ENCODE measurements around the gene SYT5. TPM values are rescaled to one million over a fixed set of nuclear protein-coding genes. Genes with fewer than 3 reads are reported as not detected.
"Not testable (repeated sequence)": the region's sequence is repeated elsewhere in the genome, so short reads cannot be mapped to it uniquely, and the experiment has no call there.

The SYT5 gene
- total RNA-seq, 1 experiment from 2014 or later: not detected

GRCh38 chr19:55172318-55172717, 7.8 kb downstream of the SYT5 start:
- not testable (repeated sequence) for H3K9me3 ChIP-seq (ENCODE audit: low read length); H3K4me1 ChIP-seq (ENCODE audit: low read length); H3K36me3 ChIP-seq (ENCODE audit: insufficient read depth, low read length); H3K4me2 ChIP-seq (ENCODE audit: low read depth, low read length, poor library complexity, severe bottlenecking); H3K9ac ChIP-seq (ENCODE audit: low read length); H3K27me3 ChIP-seq (ENCODE audit: low read length); H3K79me2 ChIP-seq (ENCODE audit: low read length); H3K4me3 ChIP-seq (ENCODE audit: low read length); H3K9me2 ChIP-seq (replicated peaks; ENCODE audit: insufficient read depth, low read length); DNase-seq; H2AFZ ChIP-seq (ENCODE audit: low read length); H4K20me1 ChIP-seq (ENCODE audit: insufficient read depth, low read depth, low read length); H3K27ac ChIP-seq (ENCODE audit: low read length)

DNA sequence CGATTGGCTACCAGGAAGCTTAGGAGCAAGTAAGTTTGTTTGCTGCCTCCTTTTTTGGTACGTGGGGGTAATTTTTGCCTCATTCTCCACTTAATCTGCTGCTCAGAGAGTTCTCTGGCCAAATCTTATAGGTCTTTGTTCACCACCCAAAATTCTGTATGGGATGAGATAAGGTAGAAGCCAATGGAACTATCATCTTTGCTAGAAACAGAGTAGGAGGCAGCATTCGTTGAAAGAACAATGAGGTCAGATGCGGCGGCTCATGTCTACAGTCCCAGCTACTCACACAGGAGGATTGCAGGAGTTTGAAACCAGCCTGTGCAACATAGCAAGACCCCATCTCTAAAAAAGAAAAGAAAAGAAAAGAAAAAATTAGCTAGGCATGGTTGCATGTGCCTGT, 8.6 kb downstream of the SYT5 start:
- DNase-seq: no peak
- Histone ChIP-seq H3K9me2 (replicated peaks; ENCODE audit: insufficient read depth, low read length) (no peaks in the 10 kb centered on the region), H3K36me3 (ENCODE audit: insufficient read depth, low read length) (no peaks in the 10 kb centered on the region), H3K9ac (ENCODE audit: low read length) (no peak overlapping the region), H3K79me2 (ENCODE audit: low read length) (no peaks in the 10 kb centered on the region), H3K4me2 (ENCODE audit: low read depth, low read length, poor library complexity, severe bottlenecking) (no peak overlapping the region), H3K4me1 (ENCODE audit: low read length) (no peaks in the 10 kb centered on the region), H3K27ac (ENCODE audit: low read length) (no peak overlapping the region), H3K27me3 (ENCODE audit: low read length) (no peaks in the 10 kb centered on the region), H3K9me3 (ENCODE audit: low read length) (no peaks in the 10 kb centered on the region), H4K20me1 (ENCODE audit: insufficient read depth, low read depth, low read length) (no peaks in the 10 kb centered on the region), H3K4me3 (ENCODE audit: low read length) (no peak overlapping the region), H2AFZ (ENCODE audit: low read length) (no peak overlapping the region)

DNA sequence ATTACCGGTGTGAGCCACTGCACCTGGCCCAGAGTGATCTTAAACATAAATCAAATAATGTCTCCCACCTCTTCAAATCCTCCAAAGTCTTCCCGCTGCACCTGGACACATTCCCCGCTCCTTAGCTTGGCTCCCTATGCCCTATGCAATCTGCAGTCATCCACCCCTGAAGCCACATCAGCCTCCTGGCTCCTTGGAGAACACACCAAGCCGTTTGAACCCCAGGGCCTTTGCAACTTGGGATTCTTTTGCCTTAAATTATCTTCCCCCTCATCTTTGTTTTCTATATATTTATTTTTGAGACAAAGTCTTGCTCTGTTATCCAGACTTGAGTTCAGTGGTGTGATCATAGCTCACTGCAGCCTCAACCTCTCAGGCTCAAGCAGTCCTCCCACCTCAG, 11.0 kb downstream of the SYT5 start:
- Histone ChIP-seq H3K27ac (ENCODE audit: low read length) (no peak overlapping the region), H3K4me1 (ENCODE audit: low read length) (no peaks in the 10 kb centered on the region), H3K9me3 (ENCODE audit: low read length) (no peaks in the 10 kb centered on the region), H3K4me3 (ENCODE audit: low read length) (no peak overlapping the region), H3K9me2 (replicated peaks; ENCODE audit: insufficient read depth, low read length) (no peaks in the 10 kb centered on the region), H3K27me3 (ENCODE audit: low read length) (no peaks in the 10 kb centered on the region), H3K9ac (ENCODE audit: low read length) (no peak overlapping the region), H4K20me1 (ENCODE audit: insufficient read depth, low read depth, low read length) (no peaks in the 10 kb centered on the region), H3K4me2 (ENCODE audit: low read depth, low read length, poor library complexity, severe bottlenecking) (no peak overlapping the region), H3K36me3 (ENCODE audit: insufficient read depth, low read length) (no peaks in the 10 kb centered on the region), H2AFZ (ENCODE audit: low read length) (no peak overlapping the region), H3K79me2 (ENCODE audit: low read length) (no peaks in the 10 kb centered on the region)
- no peak for DNase-seq

DNA sequence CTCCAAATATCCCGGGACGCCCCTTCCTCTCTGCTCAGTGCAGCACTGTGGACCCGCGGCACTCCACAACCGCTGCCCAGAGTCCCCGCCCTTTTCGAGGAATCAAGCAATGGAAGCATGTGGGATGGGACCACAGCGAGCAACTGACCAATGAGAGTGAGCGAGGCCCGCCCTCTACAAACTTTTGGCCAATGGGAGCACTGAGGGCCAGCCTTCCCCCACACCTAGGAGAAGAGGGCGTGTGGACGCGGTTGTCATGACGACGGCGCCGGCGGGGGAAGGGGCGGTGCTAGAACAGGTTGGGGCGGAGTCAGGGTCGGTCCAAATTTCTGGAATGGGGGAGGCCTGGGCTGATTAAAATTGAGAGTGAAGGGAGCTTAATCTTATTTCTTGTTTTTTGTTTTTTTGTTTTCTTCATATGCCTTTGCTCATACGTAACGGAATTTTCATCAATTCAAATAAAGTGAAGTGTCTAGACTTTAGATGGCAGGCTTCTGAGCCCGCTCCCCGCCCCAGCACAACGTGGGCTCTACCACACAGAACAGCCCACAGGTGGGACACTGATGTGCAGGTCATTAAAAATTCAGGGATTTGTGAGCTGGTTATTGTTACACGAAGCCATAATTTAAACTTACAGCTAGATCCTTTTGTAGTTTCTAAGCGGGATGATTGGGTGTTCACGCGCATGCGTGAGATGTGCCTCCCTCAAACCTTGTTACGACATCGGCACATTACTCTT, 13.4 kb downstream of the SYT5 start, which contains the start of gene DNAAF3:
Gene DNAAF3, minus strand, starts transcription at position 84 of the 739 bp plus-strand sequence. CDS start 200 bp downstream, outside the sequence.
- Histone ChIP-seq H3K27me3 (ENCODE audit: low read length) (no peaks in the 10 kb centered on the region), H3K9me2 (replicated peaks; ENCODE audit: insufficient read depth, low read length) (no peaks in the 10 kb centered on the region), H3K4me2 (ENCODE audit: low read depth, low read length, poor library complexity, severe bottlenecking) (no peak within 1 kb of the TSS), H3K27ac (ENCODE audit: low read length) (no peak within 1 kb of the TSS), H3K36me3 (ENCODE audit: insufficient read depth, low read length) (no peaks in the 10 kb centered on the region), H3K9ac (ENCODE audit: low read length) (no peak within 1 kb of the TSS), H3K4me1 (ENCODE audit: low read length) (no peaks in the 10 kb centered on the region), H4K20me1 (ENCODE audit: insufficient read depth, low read depth, low read length) (no peaks in the 10 kb centered on the region), H3K4me3 (ENCODE audit: low read length) (no peak within 1 kb of the TSS), H2AFZ (ENCODE audit: low read length) (no peak within 1 kb of the TSS), H3K79me2 (ENCODE audit: low read length) (no peaks in the 10 kb centered on the region), H3K9me3 (ENCODE audit: low read length) (no peaks in the 10 kb centered on the region)
- peak; percentile 97 for DNase-seq

DNA sequence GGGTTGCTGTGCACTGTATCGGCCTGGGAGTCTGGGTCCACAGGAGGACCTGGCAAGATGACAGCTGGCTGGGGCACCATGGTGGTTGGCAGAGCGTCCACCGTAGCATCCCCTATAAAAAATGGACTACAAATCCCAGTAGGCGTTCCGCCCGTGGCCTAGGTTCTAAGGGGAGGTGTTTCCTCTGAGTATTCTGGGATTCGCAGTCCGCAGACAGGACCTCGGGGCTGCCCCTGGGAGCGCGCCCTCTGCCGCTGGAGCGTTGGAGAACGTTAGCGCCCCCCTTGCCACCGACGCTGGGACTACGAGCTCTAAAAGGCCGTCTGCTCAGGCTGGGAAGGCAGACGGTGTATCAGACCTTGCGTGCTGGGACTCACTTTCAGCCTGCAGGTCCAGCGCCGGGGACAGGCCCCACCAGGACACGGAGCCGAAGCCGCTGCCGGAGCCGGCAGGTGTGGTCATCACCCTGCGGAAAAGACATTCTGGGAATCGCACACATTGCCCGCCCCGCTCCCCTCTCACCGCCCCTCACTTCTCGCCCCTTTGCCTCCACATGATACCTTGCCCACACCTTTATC, 14.0 kb downstream of the SYT5 start:
- H3K4me1 ChIP-seq (ENCODE audit: low read length): no peaks in the 10 kb centered on the region
- no peak overlapping the region for H3K9ac ChIP-seq (ENCODE audit: low read length)
- no peak overlapping the region for H2AFZ ChIP-seq (ENCODE audit: low read length)
- no peaks in the 10 kb centered on the region for H4K20me1 ChIP-seq (ENCODE audit: insufficient read depth, low read depth, low read length)
- peak; percentile 27 for DNase-seq
- H3K36me3 ChIP-seq (ENCODE audit: insufficient read depth, low read length): no peaks in the 10 kb centered on the region
- no peaks in the 10 kb centered on the region for H3K79me2 ChIP-seq (ENCODE audit: low read length)
- H3K9me3 ChIP-seq (ENCODE audit: low read length): no peaks in the 10 kb centered on the region
- H3K4me3 ChIP-seq (ENCODE audit: low read length): no peak overlapping the region
- H3K4me2 ChIP-seq (ENCODE audit: low read depth, low read length, poor library complexity, severe bottlenecking): no peak overlapping the region
- no peaks in the 10 kb centered on the region for H3K9me2 ChIP-seq (replicated peaks; ENCODE audit: insufficient read depth, low read length)
- no peaks in the 10 kb centered on the region for H3K27me3 ChIP-seq (ENCODE audit: low read length)
- no peak overlapping the region for H3K27ac ChIP-seq (ENCODE audit: low read length)

- DNase-seq: no peak
- H3K27ac ChIP-seq (ENCODE audit: low read length): no peak overlapping the region
- H3K4me2 ChIP-seq (ENCODE audit: low read depth, low read length, poor library complexity, severe bottlenecking): no peak overlapping the region
- no peaks in the 10 kb centered on the region; the same call in 1 of the 2 replicates for H3K4me1 ChIP-seq (ENCODE audit: low read length)
- no peak overlapping the region for H3K9ac ChIP-seq (ENCODE audit: low read length)
- no peaks in the 10 kb centered on the region for H3K9me3 ChIP-seq (ENCODE audit: low read length)
- no peak overlapping the region for H2AFZ ChIP-seq (ENCODE audit: low read length)
- H3K79me2 ChIP-seq (ENCODE audit: low read length): no peaks in the 10 kb centered on the region
- no peaks in the 10 kb centered on the region for H3K27me3 ChIP-seq (ENCODE audit: low read length)
- H3K4me3 ChIP-seq (ENCODE audit: low read length): no peak overlapping the region
- H3K36me3 ChIP-seq (ENCODE audit: insufficient read depth, low read length): no peaks in the 10 kb centered on the region
- H4K20me1 ChIP-seq (ENCODE audit: insufficient read depth, low read depth, low read length): no peaks in the 10 kb centered on the region
- H3K9me2 ChIP-seq (replicated peaks; ENCODE audit: insufficient read depth, low read length): no peaks in the 10 kb centered on the region
Measured at GRCh38 chr19:55161571-55162322, 18.3 kb downstream of the SYT5 start.

DNA sequence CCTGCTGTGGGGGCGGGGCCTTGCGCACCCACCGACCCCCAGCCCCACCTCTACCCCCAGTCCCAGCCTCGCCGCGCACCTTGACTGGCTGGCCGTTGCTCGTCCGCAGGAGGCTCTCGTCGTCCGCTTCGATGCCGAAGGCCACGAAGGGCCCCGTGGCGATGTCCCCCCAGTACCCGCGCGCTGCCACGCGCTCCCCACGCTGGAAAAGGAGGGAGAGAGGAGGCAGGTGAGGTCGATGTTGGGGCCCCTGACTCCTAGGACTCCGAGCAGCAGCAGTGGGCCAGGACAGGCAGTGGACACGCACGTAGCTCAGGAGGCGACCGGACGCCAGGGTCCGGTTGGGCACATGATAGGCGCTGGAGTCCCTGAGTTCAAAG, 19.1 kb downstream of the SYT5 start:
- H3K9me2 ChIP-seq (replicated peaks; ENCODE audit: insufficient read depth, low read length): no peaks in the 10 kb centered on the region
- H3K79me2 ChIP-seq (ENCODE audit: low read length): no peaks in the 10 kb centered on the region
- no peak for DNase-seq
- H3K4me2 ChIP-seq (ENCODE audit: low read depth, low read length, poor library complexity, severe bottlenecking): no peak overlapping the region
- no peaks in the 10 kb centered on the region for H3K36me3 ChIP-seq (ENCODE audit: insufficient read depth, low read length)
- H2AFZ ChIP-seq (ENCODE audit: low read length): no peak overlapping the region
- no peak overlapping the region for H3K27ac ChIP-seq (ENCODE audit: low read length)
- no peaks in the 10 kb centered on the region for H3K27me3 ChIP-seq (ENCODE audit: low read length)
- no peak overlapping the region for H3K9ac ChIP-seq (ENCODE audit: low read length)
- no peaks in the 10 kb centered on the region for H4K20me1 ChIP-seq (ENCODE audit: insufficient read depth, low read depth, low read length)
- no peak overlapping the region for H3K4me3 ChIP-seq (ENCODE audit: low read length)
- H3K9me3 ChIP-seq (ENCODE audit: low read length): no peaks in the 10 kb centered on the region
- no peaks in the 10 kb centered on the region; the same call in 1 of the 2 replicates for H3K4me1 ChIP-seq (ENCODE audit: low read length)

Measured in Karpas-422 (cell line).